HG03196 (cell line): ENCODE results near the gene OLIG2.

ENCODE experiments used
- ATAC-seq: cut with Tn5 transposase; IDR thresholded peaks from one replicate; pipeline ENCODE4 v1.9.1; 2021; ENCODE audit not compliant: unreplicated experiment

The OLIG2 gene

DNA sequence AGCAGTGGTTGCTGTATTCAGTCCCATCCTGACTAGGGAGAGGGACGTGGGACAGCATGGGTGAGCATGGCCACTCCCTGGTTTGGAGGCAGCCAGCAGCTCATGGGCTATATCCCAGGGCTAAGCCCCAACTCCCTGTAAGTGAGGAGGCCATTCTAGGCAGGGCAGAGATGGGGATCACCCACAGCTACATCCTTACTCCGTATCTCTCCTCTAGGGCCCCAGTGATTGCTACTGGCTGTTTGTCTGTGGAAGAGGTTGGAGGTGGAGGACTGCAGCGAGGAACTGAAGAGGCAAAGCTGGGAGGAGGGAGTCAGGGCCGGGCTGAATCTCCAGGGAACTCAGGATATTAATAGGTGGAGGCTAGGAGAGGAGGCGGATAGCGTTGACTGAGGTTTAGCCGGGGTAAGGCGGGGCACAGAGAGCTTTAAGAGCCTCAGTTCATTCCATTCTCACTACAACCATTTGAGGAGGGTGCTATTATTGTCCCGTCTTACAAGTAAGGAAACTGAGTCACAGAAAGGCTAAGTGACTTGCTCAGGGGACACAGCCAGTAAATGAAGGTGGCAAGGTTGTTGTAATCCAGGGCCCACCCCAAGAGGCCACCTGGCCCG lies 6.8 kb downstream of the OLIG2 start:
- no peak for ATAC-seq

DNA sequence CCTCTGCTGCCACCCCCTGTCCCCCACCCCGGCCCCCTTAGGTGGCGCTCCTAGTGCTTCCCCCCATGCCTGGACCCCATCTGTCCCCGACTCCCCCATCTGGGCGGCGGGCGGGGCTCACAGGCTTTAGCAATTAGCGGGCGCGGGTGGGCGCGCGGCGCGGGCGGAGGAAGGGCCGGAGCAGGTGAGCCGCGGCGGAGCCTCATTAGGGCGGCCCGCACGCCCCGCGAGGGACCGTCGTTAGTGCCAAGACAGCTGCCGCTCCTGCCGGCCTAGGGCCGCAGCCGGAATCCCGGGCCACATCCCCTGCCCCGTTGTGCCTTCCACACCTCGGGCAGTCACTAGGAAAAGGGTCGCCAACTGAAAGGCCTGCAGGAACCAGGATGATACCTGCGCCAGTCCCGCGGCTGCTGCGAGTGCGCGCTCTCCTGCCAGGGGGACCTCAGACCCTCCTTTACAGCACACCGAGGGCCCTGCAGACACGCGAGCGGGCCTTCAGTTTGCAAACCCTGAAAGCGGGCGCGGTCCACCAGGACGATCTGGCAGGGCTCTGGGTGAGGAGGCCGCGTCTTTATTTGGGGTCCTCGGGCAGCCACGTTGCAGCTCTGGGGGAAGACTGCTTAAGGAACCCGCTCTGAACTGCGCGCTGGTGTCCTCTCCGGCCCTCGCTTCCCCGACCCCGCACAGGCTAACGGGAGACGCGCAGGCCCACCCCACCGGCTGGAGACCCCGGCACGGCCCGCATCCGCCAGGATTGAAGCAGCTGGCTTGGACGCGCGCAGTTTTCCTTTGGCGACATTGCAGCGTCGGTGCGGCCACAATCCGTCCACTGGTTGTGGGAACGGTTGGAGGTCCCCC lies 7.6 kb downstream of the OLIG2 start:
- no peak for ATAC-seq

DNA sequence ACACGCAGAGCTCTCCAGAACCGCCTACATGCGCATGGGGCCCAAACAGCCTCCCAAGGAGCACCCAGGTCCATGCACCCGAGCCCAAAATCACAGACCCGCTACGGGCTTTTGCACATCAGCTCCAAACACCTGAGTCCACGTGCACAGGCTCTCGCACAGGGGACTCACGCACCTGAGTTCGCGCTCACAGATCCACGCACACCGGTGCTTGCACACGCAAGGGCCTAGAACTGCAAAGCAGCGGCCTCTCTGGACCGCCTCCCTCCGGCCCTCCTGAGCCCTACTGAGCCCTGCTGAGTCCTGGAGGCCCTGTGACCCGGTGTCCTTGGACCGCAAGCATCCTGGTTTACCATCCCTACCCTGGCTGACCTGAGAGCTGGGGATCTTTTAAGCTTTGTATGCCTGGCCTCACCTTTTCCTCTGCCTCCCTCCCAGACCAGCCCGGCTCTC lies 8.3 kb downstream of the OLIG2 start:
- ATAC-seq = no peak

DNA sequence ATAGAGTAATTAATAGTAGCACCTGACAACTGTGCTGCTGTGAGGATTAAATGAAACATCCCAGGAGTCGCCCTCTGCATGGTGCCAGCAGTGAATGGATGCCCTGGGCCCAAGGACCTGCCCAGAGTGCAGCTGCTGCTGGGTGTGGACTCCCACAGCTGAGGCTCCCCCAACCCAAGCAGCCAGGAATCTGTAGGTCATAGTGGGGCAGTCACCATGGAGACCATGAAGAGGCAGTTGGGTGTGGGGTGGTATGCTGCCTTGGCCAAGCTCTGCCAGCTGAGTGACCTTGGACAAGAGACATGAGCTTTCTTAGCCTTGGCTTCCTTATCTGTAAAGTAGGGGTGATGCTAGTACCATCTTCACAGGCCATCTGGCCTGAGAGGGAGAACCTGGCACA lies 9.4 kb downstream of the OLIG2 start:
- no peak for ATAC-seq

DNA sequence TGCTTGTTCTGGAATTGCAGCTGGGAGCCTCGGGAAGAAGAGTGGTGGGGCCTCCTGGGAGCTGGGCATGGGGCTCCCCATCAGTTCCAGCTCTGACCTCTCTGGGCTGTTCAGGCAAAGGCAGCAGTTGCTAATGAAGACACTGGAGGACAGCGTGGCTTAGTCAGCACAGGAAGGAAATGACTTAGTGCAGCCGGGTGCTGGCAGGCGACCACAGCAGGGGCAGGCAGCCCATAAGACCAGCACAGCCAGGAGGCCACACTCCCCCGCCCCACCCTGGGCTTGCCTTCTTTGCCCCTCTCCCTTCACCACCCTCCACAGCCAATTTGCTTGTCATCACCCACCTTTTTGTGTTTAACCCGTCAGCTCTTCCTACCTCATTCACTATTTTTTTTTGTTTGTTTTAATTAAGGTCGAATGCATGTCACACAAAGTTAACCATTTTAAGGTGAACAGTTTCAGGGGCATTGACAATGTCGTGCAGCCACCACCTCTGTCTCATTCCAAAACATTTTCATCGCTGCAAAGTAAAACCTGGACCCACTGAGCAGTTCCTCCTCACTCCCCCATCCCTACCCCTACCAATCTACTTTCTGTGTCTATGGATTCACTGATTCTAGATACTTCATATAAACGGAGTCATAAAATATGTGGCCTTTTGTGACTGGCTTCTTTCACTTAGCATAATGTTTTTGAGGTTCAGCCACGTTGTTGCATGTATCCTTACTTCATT lies 10.9 kb downstream of the OLIG2 start:
- ATAC-seq = peak; percentile 80

DNA sequence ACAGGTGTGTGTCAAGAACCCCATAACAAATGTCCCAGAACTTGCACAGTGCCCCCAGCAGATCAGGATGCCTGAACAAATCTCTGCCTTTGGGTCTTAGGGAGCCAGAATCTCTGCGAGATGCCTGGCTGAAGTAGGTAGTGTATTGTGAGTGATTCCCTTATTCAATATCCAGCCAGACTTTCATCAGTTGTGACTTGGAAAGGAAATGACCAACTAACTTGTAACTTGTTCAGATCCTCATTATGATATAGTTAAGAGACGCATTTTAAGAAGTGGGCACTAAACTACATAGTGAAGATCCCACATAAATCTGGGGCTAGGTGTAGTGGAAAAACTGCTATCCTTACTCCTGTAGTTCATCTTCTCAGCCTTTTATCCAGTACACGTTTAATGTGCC lies 11.8 kb downstream of the OLIG2 start:
- ATAC-seq = no peak

DNA sequence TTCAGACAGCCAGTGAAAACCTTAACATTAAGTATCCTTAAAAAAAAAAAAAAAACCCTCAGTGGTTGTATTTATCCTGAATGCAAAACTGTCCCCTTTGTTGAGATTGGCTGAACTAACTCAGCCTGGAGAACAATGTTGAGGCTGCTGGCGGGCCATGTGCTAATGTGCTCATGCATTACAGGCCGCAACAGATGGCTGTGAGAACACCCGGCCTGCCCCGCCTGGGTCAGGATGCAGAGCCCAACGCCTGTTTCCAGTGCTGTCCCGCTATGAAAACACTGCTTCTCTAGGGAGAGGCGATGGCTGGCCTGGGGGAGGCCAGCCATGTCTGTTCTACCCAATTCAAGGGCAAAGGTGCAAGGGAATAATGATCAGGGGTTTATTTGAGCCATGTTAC lies 13.8 kb downstream of the OLIG2 start:
- ATAC-seq = no peak

DNA sequence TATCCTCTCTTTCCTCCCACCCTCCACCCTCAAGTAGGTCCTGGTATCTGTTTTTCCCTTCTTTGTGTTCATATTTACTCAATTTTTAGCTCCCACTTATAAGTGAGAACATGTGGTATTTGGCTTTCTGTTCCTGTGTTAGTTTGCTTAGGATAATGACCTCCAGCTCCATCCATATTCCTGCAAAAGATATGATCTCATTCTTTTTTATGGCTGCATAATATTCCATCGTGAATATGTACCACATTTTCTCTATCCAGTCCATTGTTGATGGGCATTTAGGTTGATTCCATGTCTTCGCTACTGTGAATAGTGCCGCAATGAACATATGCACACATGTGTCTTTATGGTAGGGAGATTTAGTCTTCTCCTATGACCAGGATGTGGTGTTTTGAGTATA lies 14.5 kb downstream of the OLIG2 start:
- ATAC-seq = no peak

DNA sequence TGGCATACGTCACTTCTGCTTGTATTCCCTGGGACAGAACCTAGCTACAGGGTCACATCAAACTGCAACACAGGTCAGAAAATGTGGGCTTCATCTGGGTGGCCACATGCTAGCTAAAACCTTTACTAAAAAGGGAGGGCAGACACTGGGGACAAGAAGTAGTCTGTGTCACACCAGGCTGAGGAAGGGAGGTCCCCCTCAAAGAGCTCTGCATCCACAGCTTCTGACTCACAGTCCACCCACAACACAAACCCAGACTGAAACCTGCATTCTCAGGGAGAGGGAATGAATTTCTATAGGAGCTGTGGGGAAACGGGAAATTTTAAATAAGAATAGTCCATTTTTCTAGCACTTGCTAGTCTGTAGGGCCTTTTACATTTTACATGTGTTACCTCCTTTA lies 16.2 kb downstream of the OLIG2 start:
- no peak for ATAC-seq

DNA sequence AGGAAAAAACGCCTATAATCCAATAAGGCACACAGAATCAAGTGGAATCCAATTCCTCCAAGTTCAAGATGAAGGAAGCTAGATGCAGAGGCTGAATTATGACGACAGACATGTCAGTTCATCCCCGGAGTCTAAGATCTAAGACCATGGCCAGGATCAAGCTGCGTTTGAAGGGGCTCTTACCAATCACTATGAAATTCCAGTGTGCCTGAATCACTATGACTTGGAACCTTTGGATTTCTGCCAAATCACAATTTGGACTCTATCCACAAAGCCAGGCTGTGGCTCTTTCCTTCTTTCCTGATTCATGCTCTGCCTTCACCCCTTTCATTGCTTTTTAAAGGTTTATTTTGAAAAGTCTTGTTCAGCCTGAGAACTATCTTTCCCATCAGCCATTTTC lies 17.1 kb downstream of the OLIG2 start:
- ATAC-seq = no peak

DNA sequence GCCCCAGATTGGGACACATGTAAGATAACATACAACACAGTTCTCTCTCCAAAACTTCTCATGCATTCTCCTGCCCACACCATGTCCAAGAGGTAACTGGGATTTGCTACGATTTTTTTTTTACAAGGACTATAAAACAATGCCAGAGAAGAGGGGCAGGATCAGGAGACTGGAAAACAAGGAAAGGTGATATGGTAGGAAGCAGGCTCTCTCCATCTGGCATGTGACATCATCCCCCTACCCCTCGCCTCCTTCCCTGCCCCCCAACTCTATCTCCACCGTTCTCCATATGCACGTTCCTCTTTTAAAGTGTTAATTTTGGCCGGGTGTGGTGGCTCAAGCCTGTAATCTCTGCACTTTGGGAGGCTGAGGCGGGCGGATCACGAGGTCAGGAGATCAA lies 20.7 kb downstream of the OLIG2 start:
- no peak for ATAC-seq

DNA sequence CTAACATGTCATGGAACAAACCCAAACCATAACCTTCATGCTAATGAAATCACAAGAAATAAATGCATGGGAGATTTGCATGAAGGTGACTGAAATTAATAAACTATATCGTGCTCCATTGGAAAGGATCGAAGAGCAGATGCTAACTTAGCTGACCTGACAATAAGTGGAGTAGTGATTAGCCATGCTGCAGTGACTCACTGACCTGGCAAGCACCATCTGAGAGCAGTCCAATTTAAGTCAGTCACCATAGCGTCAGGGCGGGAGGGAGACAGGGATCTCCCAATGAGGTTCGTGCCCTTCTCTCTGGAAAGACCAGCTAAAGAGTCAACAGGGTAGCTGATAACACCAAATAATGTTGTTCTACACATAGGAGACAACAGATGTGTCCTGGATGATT lies 21.5 kb downstream of the OLIG2 start:
- ATAC-seq = no peak

DNA sequence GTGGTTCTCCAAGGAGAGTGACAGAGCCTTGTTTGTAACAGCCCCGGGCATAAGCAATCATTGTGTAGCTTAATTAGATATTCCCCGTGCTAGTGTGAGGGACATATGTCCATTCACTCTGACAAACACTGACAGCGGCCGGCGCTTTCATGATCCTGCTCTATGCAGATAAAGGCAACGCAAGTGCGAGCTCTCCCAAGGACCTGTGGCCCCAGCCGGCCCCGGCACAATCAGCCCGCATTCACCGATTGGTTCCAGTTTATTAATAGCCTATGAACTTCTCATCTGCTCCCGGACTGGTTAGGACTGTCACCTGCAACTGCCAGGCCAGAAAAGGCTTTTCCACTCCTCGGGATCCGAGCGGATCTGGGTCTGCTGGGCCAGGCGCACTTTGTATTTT lies 26.2 kb downstream of the OLIG2 start:
- ATAC-seq = no peak

DNA sequence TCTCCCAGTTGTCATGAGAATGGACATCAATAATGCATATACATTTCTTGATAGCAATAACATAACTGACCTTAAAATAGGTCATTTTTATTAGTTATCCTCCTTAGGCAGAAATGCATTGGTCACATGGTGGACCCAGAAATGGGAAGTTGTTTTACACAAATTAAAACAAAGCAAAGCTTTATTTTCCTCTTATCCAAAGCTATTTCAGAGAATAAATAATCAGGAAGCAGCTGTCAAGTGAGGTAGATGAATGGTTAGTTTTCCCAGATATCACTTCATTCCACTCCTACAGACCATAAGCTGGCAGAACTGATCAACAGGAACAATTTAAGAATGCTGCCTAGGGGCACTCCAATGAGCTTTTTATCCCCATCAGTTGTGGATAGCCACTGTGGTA lies 28.2 kb downstream of the OLIG2 start:
- ATAC-seq = no peak

DNA sequence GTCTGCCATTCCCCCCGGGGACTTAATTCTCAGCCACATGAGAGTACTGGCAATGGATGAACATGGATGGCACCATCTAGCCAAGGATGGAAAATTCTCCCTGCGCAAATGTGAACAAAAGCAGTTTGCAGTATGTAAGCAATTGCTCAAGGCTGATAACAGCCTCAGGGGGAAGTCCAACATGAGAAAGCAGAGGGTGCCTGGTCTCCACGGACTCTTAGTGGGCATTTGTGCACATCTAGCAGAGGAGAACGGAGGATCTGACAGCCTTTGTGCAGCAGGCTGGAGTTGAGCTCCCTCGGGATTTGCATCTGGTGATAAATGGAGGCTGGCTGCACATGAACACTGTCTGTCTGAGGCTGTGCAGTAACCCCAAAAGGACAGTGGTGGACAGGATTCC lies 30.3 kb downstream of the OLIG2 start:
- no peak for ATAC-seq

DNA sequence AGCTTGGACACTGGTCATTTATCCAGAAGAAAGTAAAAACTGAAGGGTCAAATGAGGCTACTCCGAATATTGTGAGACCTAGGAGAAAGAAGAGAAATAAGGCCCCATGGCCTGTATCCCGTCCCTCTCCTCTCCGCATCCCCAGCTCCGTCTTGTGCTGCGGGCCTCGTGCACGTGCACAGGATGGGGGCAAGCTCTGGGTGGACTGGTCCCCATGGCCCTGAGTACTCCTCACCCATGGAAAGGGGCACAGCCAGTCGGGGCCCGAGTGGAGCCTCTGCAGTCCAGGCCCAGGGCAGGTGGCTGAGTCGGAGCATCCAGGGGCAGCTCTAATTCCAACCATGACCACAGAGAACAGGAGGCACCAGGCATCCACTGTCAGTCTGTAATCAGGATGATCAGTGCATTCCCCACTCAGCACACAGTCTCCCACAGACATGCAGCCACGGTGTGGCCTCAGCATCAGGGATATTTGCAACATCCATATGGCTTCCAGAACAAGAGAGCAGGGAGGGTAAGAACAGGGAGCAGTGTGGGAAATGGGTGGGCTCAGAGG lies 31.7 kb downstream of the OLIG2 start:
- ATAC-seq = no peak

DNA sequence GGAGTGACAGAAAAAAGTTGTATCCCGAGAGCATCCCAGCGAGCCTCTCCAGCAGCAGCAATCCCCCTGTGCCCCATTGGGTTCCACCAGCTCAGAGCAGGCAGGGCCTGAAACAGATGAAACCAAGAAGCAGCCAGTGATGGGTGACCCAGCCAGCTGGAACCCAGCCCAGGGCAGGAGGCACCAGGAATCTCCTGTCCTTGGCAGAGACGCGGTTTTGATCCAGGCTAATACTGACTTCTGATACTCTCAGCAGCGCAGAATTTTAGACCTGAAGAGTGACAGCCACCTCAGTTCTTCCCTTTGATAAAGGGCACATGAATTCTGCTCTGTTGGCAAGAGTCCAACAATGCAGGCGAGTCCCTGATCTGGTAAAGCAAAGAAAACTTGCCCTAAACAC lies 32.8 kb downstream of the OLIG2 start:
- no peak for ATAC-seq

DNA sequence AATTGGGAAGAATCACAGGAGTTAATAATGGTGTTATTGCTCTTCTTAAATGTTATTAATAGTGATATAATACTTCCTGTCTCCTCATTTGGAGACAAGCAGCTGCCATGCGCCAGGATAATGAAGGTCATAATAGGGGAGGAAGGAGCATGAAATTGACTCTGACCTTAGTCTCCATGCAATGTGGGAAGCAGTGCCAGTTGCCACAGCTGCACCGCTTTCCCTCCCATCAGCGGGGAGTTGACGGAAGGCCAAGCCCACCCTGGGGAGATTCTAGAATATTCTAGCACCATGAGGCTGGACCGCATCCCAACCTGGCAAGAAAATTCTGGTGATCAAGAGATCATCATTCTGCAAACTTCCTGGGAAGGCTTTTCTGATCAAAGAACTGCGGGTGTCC lies 33.2 kb downstream of the OLIG2 start:
- ATAC-seq = no peak

DNA sequence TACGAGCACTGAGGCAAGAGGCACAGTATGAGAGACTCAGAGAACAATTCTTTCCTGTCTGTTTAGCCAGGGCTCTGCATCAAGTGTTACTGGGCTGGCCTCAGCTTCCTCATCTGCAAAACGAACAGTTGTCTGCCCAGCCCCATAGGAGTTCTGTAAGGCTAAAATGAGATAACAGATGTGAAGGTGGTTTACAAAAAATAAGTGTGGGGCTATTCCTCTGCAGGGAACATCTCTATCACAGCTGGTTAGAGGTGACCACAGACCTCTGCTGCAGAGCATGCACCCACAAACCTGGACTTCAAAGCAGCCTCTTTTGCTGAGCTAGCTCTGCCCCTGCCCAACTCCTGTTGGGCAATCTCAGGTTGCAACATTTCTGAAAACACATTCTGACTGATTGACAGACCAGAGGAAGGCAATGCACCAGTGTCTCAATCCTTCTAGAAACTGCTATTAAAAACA lies 33.7 kb downstream of the OLIG2 start:
- no peak for ATAC-seq

DNA sequence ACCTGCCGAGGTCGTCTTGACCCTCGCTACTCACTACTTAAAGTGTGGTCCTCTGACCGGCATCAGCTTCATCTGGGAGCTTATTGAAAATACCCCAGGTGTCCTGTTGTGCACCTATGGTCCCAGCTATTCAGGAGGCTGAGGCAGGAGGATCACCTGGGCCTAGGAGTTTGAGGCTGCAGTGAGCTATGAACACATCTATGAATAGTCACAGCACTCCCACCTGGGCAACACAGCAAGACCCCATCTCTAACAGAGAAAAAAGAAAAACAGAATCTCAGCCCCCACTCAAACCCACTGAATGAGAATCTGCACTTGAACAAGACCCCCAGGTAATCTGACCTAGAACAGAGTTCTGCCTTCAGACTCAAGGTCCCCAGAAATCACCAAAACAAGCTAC lies 35.5 kb downstream of the OLIG2 start:
- ATAC-seq = no peak

DNA sequence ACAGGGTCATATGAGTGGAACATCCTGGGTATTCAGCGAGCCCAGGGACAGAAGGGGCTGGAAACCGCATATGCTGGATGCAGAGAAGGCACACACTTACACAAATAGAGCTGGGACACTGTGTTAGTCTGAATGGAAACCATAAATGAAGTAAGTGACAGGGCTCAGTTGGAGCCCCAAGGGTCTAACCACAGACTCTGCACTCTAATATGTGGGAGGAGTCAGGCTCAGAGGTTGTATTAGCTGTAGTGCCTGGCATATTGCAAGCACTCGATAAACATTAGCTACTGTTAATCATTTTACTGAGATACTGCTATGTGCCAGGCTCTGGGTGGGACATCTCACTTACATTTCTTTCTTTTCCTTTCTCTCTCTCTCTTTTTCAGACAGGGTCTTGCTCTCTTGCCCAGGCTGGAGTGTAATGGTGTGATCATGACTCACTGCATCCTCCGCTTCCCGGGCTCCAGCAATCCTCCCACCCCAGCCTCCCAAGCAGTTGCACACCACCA lies 37.7 kb downstream of the OLIG2 start:
- ATAC-seq = no peak
